ENCODE measurements around the gene IFIT3. TPM values are rescaled to one million over a fixed set of nuclear protein-coding genes. Genes with fewer than 3 reads are reported as not detected.

The IFIT3 gene
- total and polyA plus RNA-seq, 2 experiments from 2014 or later: 0.42 to 0.52 TPM

- Mint-ChIP-seq H3K4me1 (peaks cover 5% of the 10 kb centered on the region; the same call in 2 of the 3 replicates), H3K27me3 (ENCODE audit: insufficient read depth, low read depth, poor library complexity) (peaks cover 1% of the 10 kb centered on the region), H3K9me3 (no peaks in the 10 kb centered on the region), H3K27ac (no peak overlapping the region), H3K36me3 (ENCODE audit: low read depth) (no peaks in the 10 kb centered on the region), H3K4me3 (no peak overlapping the region)
- Histone ChIP-seq H4K20me1 (replicated peaks; ENCODE audit: insufficient read depth) (no peaks in the 10 kb centered on the region), H3K4me1 (ENCODE audit: insufficient read depth) (0 out of 2 replicates have a peak, but pooled peaks cover 5% of the 10 kb centered on the region), H3K4me2 (no peak overlapping the region), H3K9me2 (ENCODE audit: insufficient read depth) (no peaks in the 10 kb centered on the region), H3F3A (replicated peaks; ENCODE audit: low read depth) (no peaks in the 10 kb centered on the region), H3K27ac (ENCODE audit: low read depth) (no peak overlapping the region), H3K27me3 (ENCODE audit: insufficient read depth) (no peaks in the 10 kb centered on the region), H3K36me3 (ENCODE audit: insufficient read depth) (no peaks in the 10 kb centered on the region), H3K79me2 (replicated peaks; ENCODE audit: insufficient read depth) (no peaks in the 10 kb centered on the region), H3K4me3 (no peak overlapping the region), H2AFZ (0 out of 2 replicates have a peak overlapping the region, but pooled peaks have one; percentile 72)
- TF ChIP-seq ZNF331 (CRISPR knock-in tag; IDR thresholded peaks at IDR 0.05; ENCODE audit: low read depth) (no peak), EZH2phosphoT487 (IDR thresholded peaks at IDR 0.05; ENCODE audit: unreplicated experiment) (no peak), EZH2 (IDR thresholded peaks at IDR 0.05; ENCODE audit: low read depth, unreplicated experiment) (no peak), ZNF114 (CRISPR knock-in tag; IDR thresholded peaks at IDR 0.05) (no peak), CREB1 (CRISPR knock-in tag; IDR thresholded peaks at IDR 0.05; ENCODE audit: low read depth) (no peak), POLR2AphosphoS5 (IDR thresholded peaks at IDR 0.05; ENCODE audit: low read depth) (no peak), JUNB (IDR thresholded peaks at IDR 0.05; ENCODE audit: unreplicated experiment) (no peak), STAT1 (IDR thresholded peaks at IDR 0.05; ENCODE audit: unreplicated experiment) (no peak), ZNF462 (CRISPR knock-in tag; IDR thresholded peaks at IDR 0.05) (no peak), NANOG (IDR thresholded peaks at IDR 0.05; ENCODE audit: borderline replicate concordance) (no peak)
- TF ChIP-seq, protein P1, sequence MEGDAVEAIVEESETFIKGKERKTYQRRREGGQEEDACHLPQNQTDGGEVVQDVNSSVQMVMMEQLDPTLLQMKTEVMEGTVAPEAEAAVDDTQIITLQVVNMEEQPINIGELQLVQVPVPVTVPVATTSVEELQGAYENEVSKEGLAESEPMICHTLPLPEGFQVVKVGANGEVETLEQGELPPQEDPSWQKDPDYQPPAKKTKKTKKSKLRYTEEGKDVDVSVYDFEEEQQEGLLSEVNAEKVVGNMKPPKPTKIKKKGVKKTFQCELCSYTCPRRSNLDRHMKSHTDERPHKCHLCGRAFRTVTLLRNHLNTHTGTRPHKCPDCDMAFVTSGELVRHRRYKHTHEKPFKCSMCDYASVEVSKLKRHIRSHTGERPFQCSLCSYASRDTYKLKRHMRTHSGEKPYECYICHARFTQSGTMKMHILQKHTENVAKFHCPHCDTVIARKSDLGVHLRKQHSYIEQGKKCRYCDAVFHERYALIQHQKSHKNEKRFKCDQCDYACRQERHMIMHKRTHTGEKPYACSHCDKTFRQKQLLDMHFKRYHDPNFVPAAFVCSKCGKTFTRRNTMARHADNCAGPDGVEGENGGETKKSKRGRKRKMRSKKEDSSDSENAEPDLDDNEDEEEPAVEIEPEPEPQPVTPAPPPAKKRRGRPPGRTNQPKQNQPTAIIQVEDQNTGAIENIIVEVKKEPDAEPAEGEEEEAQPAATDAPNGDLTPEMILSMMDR (conservative IDR thresholded peaks at IDR 0.05; ENCODE audit: low read depth in 2 of 2): no peak
- TF ChIP-seq, protein P2, sequence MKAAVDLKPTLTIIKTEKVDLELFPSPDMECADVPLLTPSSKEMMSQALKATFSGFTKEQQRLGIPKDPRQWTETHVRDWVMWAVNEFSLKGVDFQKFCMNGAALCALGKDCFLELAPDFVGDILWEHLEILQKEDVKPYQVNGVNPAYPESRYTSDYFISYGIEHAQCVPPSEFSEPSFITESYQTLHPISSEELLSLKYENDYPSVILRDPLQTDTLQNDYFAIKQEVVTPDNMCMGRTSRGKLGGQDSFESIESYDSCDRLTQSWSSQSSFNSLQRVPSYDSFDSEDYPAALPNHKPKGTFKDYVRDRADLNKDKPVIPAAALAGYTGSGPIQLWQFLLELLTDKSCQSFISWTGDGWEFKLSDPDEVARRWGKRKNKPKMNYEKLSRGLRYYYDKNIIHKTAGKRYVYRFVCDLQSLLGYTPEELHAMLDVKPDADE (IDR thresholded peaks at IDR 0.05): no peak
- TF ChIP-seq, protein P3, sequence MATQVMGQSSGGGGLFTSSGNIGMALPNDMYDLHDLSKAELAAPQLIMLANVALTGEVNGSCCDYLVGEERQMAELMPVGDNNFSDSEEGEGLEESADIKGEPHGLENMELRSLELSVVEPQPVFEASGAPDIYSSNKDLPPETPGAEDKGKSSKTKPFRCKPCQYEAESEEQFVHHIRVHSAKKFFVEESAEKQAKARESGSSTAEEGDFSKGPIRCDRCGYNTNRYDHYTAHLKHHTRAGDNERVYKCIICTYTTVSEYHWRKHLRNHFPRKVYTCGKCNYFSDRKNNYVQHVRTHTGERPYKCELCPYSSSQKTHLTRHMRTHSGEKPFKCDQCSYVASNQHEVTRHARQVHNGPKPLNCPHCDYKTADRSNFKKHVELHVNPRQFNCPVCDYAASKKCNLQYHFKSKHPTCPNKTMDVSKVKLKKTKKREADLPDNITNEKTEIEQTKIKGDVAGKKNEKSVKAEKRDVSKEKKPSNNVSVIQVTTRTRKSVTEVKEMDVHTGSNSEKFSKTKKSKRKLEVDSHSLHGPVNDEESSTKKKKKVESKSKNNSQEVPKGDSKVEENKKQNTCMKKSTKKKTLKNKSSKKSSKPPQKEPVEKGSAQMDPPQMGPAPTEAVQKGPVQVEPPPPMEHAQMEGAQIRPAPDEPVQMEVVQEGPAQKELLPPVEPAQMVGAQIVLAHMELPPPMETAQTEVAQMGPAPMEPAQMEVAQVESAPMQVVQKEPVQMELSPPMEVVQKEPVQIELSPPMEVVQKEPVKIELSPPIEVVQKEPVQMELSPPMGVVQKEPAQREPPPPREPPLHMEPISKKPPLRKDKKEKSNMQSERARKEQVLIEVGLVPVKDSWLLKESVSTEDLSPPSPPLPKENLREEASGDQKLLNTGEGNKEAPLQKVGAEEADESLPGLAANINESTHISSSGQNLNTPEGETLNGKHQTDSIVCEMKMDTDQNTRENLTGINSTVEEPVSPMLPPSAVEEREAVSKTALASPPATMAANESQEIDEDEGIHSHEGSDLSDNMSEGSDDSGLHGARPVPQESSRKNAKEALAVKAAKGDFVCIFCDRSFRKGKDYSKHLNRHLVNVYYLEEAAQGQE (IDR thresholded peaks at IDR 0.05; ENCODE audit: unreplicated experiment): no peak
- ATAC-seq: peak; percentile 83
- peak; percentile 25 for DNase-seq (ENCODE audit: low spot score)
Observed at GRCh38 chr10:89310056-89310893, 17.5 kb upstream of the IFIT3 start.

Measured in GM23338 (cell line).